ENCODE measurements around the gene LACC1.

DNA sequence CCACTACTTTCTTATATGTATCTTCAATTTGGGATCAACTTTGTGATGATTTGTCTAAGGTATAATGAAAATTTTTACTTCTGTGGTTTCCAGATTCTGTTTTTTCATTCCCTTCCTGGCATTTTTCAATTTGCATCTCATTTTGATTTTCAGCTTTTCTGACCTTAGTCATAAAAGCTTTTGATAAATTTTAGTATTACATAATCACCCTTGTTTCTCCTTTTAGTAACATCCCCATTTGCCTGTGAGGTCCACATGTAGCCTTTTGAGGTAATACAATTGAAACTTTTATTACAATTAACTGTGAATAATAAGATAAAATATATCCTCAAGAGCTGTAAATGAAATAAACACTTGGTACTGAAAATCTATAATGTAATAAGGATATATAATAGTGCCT, 31.2 kb downstream of the LACC1 start:
- TF ChIP-seq EZH2 (IDR thresholded peaks at IDR 0.05; ENCODE audit: borderline replicate concordance, control insufficient read depth, low read depth, low read length): no peak
- TF ChIP-seq POLR2AphosphoS5 (IDR thresholded peaks at IDR 0.05; ENCODE audit: low read length): no peak
- no peak for TF ChIP-seq RFX5 (IDR thresholded peaks at IDR 0.05; ENCODE audit: low read depth, low read length)
- TF ChIP-seq, protein P1, sequence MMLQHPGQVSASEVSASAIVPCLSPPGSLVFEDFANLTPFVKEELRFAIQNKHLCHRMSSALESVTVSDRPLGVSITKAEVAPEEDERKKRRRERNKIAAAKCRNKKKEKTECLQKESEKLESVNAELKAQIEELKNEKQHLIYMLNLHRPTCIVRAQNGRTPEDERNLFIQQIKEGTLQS (IDR thresholded peaks at IDR 0.05; ENCODE audit: borderline replicate concordance, extremely low read depth, low read depth, low read length): no peak
- no peak for TF ChIP-seq EP300 (IDR thresholded peaks at IDR 0.05; ENCODE audit: borderline replicate concordance in 1 of 2, control insufficient read depth in 1 of 2, low read depth in 2 of 2, low read length in 2 of 2)
- no peak for TF ChIP-seq SPI1 (IDR thresholded peaks at IDR 0.05; ENCODE audit: borderline replicate concordance, insufficient read depth, low read depth, low read length)
- TF ChIP-seq MYC (IDR thresholded peaks at IDR 0.05; ENCODE audit: insufficient read depth, insufficient read length, insufficient replicate concordance, low read length, severe bottlenecking): no peak
- TF ChIP-seq RUNX3 (IDR thresholded peaks at IDR 0.05; ENCODE audit: low read length): no peak
- TF ChIP-seq, protein P2, sequence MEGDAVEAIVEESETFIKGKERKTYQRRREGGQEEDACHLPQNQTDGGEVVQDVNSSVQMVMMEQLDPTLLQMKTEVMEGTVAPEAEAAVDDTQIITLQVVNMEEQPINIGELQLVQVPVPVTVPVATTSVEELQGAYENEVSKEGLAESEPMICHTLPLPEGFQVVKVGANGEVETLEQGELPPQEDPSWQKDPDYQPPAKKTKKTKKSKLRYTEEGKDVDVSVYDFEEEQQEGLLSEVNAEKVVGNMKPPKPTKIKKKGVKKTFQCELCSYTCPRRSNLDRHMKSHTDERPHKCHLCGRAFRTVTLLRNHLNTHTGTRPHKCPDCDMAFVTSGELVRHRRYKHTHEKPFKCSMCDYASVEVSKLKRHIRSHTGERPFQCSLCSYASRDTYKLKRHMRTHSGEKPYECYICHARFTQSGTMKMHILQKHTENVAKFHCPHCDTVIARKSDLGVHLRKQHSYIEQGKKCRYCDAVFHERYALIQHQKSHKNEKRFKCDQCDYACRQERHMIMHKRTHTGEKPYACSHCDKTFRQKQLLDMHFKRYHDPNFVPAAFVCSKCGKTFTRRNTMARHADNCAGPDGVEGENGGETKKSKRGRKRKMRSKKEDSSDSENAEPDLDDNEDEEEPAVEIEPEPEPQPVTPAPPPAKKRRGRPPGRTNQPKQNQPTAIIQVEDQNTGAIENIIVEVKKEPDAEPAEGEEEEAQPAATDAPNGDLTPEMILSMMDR (IDR thresholded peaks at IDR 0.05 in 2 of 3, conservative IDR thresholded peaks at IDR 0.05 in 1 of 3; ENCODE audit: control insufficient read depth in 2 of 3, extremely low read depth in 1 of 3, insufficient read depth in 1 of 3, low read depth in 3 of 3, low read length in 3 of 3): no peak
- TF ChIP-seq CHD2 (IDR thresholded peaks at IDR 0.05; ENCODE audit: borderline replicate concordance, low read depth, low read length): no peak
- TF ChIP-seq, protein P3, sequence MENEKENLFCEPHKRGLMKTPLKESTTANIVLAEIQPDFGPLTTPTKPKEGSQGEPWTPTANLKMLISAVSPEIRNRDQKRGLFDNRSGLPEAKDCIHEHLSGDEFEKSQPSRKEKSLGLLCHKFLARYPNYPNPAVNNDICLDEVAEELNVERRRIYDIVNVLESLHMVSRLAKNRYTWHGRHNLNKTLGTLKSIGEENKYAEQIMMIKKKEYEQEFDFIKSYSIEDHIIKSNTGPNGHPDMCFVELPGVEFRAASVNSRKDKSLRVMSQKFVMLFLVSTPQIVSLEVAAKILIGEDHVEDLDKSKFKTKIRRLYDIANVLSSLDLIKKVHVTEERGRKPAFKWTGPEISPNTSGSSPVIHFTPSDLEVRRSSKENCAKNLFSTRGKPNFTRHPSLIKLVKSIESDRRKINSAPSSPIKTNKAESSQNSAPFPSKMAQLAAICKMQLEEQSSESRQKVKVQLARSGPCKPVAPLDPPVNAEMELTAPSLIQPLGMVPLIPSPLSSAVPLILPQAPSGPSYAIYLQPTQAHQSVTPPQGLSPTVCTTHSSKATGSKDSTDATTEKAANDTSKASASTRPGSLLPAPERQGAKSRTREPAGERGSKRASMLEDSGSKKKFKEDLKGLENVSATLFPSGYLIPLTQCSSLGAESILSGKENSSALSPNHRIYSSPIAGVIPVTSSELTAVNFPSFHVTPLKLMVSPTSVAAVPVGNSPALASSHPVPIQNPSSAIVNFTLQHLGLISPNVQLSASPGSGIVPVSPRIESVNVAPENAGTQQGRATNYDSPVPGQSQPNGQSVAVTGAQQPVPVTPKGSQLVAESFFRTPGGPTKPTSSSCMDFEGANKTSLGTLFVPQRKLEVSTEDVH (IDR thresholded peaks at IDR 0.05; ENCODE audit: low read depth, partially characterized antibody): no peak
- TF ChIP-seq POLR2A (IDR thresholded peaks at IDR 0.05; ENCODE audit: low read depth, low read length): no peak
- TF ChIP-seq HCFC1 (IDR thresholded peaks at IDR 0.05; ENCODE audit: low read length): no peak
- TF ChIP-seq, protein P4, sequence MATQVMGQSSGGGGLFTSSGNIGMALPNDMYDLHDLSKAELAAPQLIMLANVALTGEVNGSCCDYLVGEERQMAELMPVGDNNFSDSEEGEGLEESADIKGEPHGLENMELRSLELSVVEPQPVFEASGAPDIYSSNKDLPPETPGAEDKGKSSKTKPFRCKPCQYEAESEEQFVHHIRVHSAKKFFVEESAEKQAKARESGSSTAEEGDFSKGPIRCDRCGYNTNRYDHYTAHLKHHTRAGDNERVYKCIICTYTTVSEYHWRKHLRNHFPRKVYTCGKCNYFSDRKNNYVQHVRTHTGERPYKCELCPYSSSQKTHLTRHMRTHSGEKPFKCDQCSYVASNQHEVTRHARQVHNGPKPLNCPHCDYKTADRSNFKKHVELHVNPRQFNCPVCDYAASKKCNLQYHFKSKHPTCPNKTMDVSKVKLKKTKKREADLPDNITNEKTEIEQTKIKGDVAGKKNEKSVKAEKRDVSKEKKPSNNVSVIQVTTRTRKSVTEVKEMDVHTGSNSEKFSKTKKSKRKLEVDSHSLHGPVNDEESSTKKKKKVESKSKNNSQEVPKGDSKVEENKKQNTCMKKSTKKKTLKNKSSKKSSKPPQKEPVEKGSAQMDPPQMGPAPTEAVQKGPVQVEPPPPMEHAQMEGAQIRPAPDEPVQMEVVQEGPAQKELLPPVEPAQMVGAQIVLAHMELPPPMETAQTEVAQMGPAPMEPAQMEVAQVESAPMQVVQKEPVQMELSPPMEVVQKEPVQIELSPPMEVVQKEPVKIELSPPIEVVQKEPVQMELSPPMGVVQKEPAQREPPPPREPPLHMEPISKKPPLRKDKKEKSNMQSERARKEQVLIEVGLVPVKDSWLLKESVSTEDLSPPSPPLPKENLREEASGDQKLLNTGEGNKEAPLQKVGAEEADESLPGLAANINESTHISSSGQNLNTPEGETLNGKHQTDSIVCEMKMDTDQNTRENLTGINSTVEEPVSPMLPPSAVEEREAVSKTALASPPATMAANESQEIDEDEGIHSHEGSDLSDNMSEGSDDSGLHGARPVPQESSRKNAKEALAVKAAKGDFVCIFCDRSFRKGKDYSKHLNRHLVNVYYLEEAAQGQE (IDR thresholded peaks at IDR 0.05; ENCODE audit: low read depth, low read length): no peak

Data from GM12878 (cell line).